HG03575 (cell line): ENCODE measurements around the gene SEC61A1.

Source experiments
- ATAC-seq: cut with Tn5 transposase; IDR thresholded peaks from one replicate; pipeline ENCODE4 v1.9.1; 2021; ENCODE audit not compliant: unreplicated experiment, insufficient number of reproducible peaks, low FRiP score; ENCODE audit errors: extremely low read depth

Gene SEC61A1

GRCh38 chr3:128051837-128052594, at the start of gene SEC61A1:
SEC61A1 (plus strand) TSS chr3:128052437; CDS start chr3:128052553, 116 bp downstream.
- peak; percentile 44 for ATAC-seq

GRCh38 chr3:128004661-128005060, 47.6 kb upstream of the SEC61A1 start:
- ATAC-seq = no peak

DNA sequence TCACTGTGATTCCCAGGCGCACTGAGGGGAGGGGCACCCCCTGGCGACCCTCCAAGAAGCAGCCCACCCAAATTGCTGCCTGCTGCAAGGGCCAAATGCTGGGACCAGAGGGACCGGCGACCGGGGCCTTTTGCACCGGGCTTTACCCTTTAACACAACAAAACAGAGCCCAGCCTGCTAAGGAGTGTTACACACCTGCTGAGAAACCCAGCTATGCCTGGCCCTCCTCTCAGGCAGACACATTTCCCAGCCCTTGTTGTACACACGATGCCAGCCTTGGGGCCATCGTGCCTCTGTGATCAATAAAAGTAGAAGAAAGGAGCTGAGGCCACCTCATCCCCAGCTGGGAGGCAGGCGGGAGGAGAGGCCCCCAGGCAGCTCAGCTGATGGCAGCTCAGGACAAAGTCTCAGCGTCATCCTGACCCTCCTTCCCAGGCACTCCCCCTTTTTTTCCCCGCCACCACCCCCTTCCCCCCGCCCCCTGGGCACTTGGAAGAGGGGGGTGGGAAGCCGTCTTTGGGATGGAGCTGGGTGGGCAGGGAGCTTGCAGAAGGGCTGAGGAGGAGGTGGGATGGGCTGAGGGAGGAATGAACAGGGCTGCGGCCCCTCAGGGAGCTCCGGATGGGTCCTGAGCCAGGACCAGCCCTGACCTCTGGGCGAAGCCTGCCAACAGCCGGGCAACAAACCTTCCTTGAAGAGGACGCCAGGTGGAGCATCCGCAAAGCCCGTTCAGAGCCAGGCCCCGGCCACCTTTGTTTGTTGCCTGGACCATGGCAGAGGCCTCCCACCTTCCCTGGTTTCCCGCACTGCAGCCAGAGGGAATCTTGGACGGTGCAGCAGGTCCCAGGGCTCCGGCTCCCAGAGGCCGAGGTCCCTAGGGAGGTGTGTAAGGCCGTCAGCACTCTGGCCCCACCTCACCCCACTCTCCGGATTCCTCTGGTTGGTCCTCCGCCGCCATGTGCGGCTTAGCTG, 45.9 kb upstream of the SEC61A1 start:
- ATAC-seq = no peak

- no peak for ATAC-seq
Measured at GRCh38 chr3:128007033-128007424, 45.2 kb upstream of the SEC61A1 start.

- no peak for ATAC-seq
Measured at GRCh38 chr3:128009952-128010846, 42.0 kb upstream of the SEC61A1 start.

- no peak for ATAC-seq
Measured at GRCh38 chr3:128011140-128011539, 41.1 kb upstream of the SEC61A1 start.

- no peak for ATAC-seq
Measured at GRCh38 chr3:128012050-128012449, 40.2 kb upstream of the SEC61A1 start.

DNA sequence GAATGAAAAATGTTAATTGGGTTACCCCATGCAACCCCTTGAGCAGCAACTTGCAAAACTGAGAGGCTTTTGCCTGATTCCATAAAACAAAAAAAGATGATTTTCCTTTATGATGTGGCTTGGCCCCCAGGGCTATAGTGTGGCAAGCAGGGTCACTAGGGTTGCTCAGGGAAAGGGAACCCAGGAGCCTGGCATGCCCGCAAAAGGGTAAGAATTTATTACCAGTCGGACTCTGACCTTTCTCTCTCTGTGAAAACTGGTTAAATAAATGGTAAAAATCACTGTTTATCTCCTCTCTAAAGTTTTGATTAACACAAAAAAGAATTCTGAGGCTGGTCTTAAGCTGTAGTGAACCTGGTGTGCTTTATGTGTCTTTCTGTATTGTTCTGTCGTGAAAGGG, 37.7 kb upstream of the SEC61A1 start:
- no peak for ATAC-seq

DNA sequence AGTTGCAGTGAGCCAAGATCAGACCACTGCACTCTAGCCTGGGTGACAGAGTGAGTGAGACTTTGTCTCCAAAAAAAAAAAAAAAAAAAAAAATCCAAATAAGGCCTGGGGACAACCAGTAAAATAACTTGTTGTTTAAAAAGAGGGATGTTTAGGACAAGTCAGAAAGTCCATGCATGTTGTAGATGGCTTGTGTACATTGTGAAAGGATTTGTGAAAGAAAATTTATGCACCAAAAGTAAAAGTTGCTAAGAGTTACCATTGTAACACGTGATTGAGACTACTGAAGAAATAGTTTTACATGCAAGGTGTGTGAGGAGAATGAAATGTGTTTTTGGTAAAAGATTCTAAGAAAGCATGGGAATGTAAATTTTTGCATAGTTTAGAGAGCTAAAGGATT, 35.7 kb upstream of the SEC61A1 start:
- ATAC-seq = no peak

- ATAC-seq = no peak
Measured at GRCh38 chr3:128021768-128022372, 30.4 kb upstream of the SEC61A1 start.

DNA sequence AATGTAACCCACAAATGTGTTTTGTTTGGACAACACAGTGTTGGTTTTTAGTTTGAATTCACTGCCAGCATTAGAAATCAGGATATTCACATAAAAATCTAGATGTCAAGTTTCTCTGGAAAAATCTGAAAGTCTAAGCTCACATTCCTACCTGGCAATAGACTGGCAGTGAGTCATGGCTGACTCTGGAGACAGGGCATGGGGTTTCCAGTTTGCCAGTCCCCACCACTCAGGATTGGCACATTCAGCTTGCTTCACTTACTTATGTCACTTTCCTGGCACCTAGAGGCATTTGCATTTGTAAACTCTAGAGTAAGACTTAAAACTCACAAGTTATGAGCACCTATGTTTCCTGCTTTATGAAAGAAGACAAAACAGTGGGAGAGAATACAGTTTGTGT, 19.1 kb upstream of the SEC61A1 start:
- no peak for ATAC-seq

GRCh38 chr3:128036119-128036518, 16.1 kb upstream of the SEC61A1 start:
- no peak for ATAC-seq

DNA sequence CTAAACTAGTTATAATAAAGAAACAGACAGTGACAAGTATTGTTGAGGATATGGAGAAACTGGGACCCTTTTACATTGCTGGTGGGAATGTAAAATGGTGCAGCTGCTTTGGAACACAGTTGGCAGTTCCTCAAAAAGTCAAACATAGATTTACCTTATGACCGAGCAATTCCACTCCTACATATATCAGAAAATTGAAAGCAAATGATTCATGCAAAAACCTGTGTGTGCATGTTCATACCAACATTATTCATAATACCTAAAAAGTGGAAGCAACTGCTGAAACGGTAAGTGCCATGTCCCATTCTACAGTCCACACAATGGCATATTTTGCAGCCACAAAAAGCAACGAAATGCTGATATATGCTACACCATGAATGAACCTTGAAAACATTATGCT, 12.2 kb upstream of the SEC61A1 start:
- no peak for ATAC-seq

GRCh38 chr3:128040660-128041059, 11.6 kb upstream of the SEC61A1 start:
- no peak for ATAC-seq

DNA sequence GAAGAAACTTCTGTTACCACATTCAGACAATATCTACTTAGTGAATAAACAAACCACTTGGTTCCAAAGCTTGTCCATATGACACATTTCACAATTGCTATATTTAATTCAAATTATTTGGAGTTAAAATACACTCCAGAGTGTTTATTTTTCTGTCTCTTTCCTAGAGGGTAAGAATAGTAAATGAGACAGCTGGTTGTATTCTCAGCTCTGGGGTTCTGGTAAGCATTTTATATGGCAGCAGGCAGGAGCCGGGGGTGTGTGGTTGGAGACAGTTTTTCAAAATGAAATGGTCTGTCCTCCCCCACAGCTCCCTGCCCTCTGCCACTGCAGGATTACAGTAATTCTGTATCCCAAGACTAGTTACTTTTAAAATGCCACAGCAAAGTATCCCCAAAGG, 10.9 kb upstream of the SEC61A1 start:
- ATAC-seq = no peak

DNA sequence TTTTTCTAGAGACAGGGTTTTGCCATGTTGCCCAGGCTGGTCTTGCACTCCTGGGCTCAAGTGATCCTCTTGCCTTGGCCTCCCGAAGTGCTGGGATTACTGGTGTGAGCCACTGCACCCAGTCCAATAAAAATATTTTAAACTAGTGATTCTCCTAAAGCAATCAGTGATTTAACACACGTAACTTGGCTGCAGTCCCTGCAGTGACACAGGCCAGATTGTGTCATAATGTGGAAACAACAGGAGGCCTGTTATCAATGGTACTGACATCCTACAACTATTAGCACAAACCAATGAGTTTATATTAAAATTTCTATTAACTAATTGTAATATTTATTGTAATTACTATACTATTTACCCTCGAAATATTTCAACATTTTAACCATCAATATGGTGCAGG, 1.6 kb upstream of the SEC61A1 start:
- ATAC-seq = no peak

- ATAC-seq = no peak
Measured at GRCh38 chr3:128051459-128051836, 789 bp upstream of the SEC61A1 start.

- no peak for ATAC-seq
Measured at GRCh38 chr3:128052595-128053351, 536 bp downstream of the SEC61A1 start.
